Measurements from ENCODE around the gene VSIG2. TPM values are rescaled to one million over a fixed set of nuclear protein-coding genes. Genes with fewer than 3 reads are reported as not detected.

Gene VSIG2
- under 1 TPM in 1 of 2 experiments, not detected in 1; 0.22 TPM for total RNA-seq

GRCh38 chr11:124751741-124752470, at the start of gene VSIG2:
Gene VSIG2, minus strand, starts transcription at chr11:124752255. Its CDS starts 118 bp downstream, at chr11:124752137.
- CTCF ChIA-PET: interaction anchor here (0.5 to 1.9 kb wide), 7 partner anchors 11 to 263 kb away, joined by 3 to 8 read pairs (median 3); partner anchors contain the start of genes ESAM and NRGN
- H3K4me3 Mint-ChIP-seq: no peak within 1 kb of the TSS
- no peak within 1 kb of the TSS for H3K27ac Mint-ChIP-seq

GRCh38 chr11:124801014-124801413, 49.0 kb upstream of the VSIG2 start:
- DNase-seq: no peak

More at GRCh38 chr11:124751741-124752470, at the start of gene VSIG2:
- Mint-ChIP-seq H3K9me3 (no peaks in the 10 kb centered on the region), H3K27me3 (peaks cover 7% of the 10 kb centered on the region), H3K4me1 (peaks cover 33% of the 10 kb centered on the region), H3K36me3 (ENCODE audit: low read depth) (no peaks in the 10 kb centered on the region)
- no peak for DNase-seq
- POLR2A ChIA-PET: no interaction called here

GRCh38 chr11:124800226-124800929, 48.3 kb upstream of the VSIG2 start, which contains the start of gene MSANTD2:
Gene MSANTD2, minus strand, starts transcription at chr11:124800406. Its CDS starts 26 bp downstream, at chr11:124800380.
- ChIA-PET POLR2A (interaction anchor here (0.6 kb wide), 2 partner anchors 37 to 129 kb away, joined by 4 to 5 read pairs; no protein-coding TSS in a partner anchor), CTCF (interaction anchor here (0.8 to 2.7 kb wide), 6 partner anchors 10 to 76 kb away, joined by 3 to 12 read pairs (median 5); no protein-coding TSS in a partner anchor)
- no peaks in the 10 kb centered on the region for H3K36me3 Mint-ChIP-seq (ENCODE audit: low read depth)
- peaks cover 34% of the 10 kb centered on the region for H3K4me1 Mint-ChIP-seq
- H3K9me3 Mint-ChIP-seq: no peaks in the 10 kb centered on the region
- peak within 1 kb of the TSS; percentile 94 for H3K27ac Mint-ChIP-seq
- peak within 1 kb of the TSS; percentile 86 for H3K4me3 Mint-ChIP-seq
- H3K27me3 Mint-ChIP-seq: no peaks in the 10 kb centered on the region
- peak; percentile 76 for DNase-seq

More at GRCh38 chr11:124801014-124801413, 49.0 kb upstream of the VSIG2 start:
- H3K4me3 Mint-ChIP-seq: peak overlapping the region; percentile 72
- H3K27me3 Mint-ChIP-seq: no peaks in the 10 kb centered on the region
- H3K9me3 Mint-ChIP-seq: no peaks in the 10 kb centered on the region
- H3K27ac Mint-ChIP-seq: peak overlapping the region; percentile 92
- POLR2A ChIA-PET: no interaction called here
- CTCF ChIA-PET: interaction anchor here (0.7 to 2.7 kb wide), 6 partner anchors 11 to 55 kb away, joined by 3 to 12 read pairs (median 6); no protein-coding TSS in a partner anchor
- no peaks in the 10 kb centered on the region for H3K36me3 Mint-ChIP-seq (ENCODE audit: low read depth)
- peaks cover 34% of the 10 kb centered on the region for H3K4me1 Mint-ChIP-seq

GRCh38 chr11:124799348-124800225, 47.5 kb upstream of the VSIG2 start:
- no peaks in the 10 kb centered on the region for H3K36me3 Mint-ChIP-seq (ENCODE audit: low read depth)
- H3K4me1 Mint-ChIP-seq: peaks cover 34% of the 10 kb centered on the region
- ChIA-PET POLR2A (interaction anchor here (0.6 kb wide), 2 partner anchors 37 to 128 kb away, joined by 4 to 5 read pairs; no protein-coding TSS in a partner anchor), CTCF (interaction anchor here (0.8 to 2.7 kb wide), 9 partner anchors 9 to 131 kb away, joined by 3 to 12 read pairs (median 5); no protein-coding TSS in a partner anchor)
- H3K4me3 Mint-ChIP-seq: peak overlapping the region; percentile 86
- H3K9me3 Mint-ChIP-seq: no peaks in the 10 kb centered on the region
- no peaks in the 10 kb centered on the region for H3K27me3 Mint-ChIP-seq
- H3K27ac Mint-ChIP-seq: peak overlapping the region; percentile 94
- DNase-seq: peak; percentile 47

- Mint-ChIP-seq H3K27me3 (no peaks in the 10 kb centered on the region), H3K4me1 (peaks cover 37% of the 10 kb centered on the region), H3K4me3 (peak overlapping the region; percentile 86), H3K36me3 (ENCODE audit: low read depth) (no peaks in the 10 kb centered on the region), H3K27ac (peak overlapping the region; percentile 94), H3K9me3 (no peaks in the 10 kb centered on the region)
- DNase-seq: no peak
- CTCF ChIA-PET: interaction anchor here (0.9 to 1.6 kb wide), 9 partner anchors 14 to 130 kb away, joined by 3 to 7 read pairs (median 4); no protein-coding TSS in a partner anchor
- POLR2A ChIA-PET: no interaction called here
Observed at GRCh38 chr11:124798991-124799347, 46.9 kb upstream of the VSIG2 start.

- POLR2A ChIA-PET: no interaction called here
- Mint-ChIP-seq H3K27ac (no peak overlapping the region), H3K9me3 (no peaks in the 10 kb centered on the region), H3K4me3 (no peak overlapping the region), H3K27me3 (no peaks in the 10 kb centered on the region), H3K4me1 (peaks cover 46% of the 10 kb centered on the region), H3K36me3 (ENCODE audit: low read depth) (no peaks in the 10 kb centered on the region)
- no peak for DNase-seq
- CTCF ChIA-PET: interaction anchor here (1.1 kb wide), 1 partner anchor 127 kb away, joined by 5 read pairs; no protein-coding TSS in a partner anchor
Observed at GRCh38 chr11:124796312-124796711, 44.3 kb upstream of the VSIG2 start.

GRCh38 chr11:124793466-124794278, 41.6 kb upstream of the VSIG2 start:
- no peak overlapping the region for H3K4me3 Mint-ChIP-seq
- H3K4me1 Mint-ChIP-seq: peaks cover 45% of the 10 kb centered on the region
- CTCF ChIA-PET: interaction anchor here (0.7 to 2.7 kb wide), 12 partner anchors 11 to 177 kb away, joined by 3 to 10 read pairs (median 3); no protein-coding TSS in a partner anchor
- no peaks in the 10 kb centered on the region for H3K36me3 Mint-ChIP-seq (ENCODE audit: low read depth)
- POLR2A ChIA-PET: no interaction called here
- DNase-seq: peak; percentile 46
- H3K9me3 Mint-ChIP-seq: no peaks in the 10 kb centered on the region
- H3K27ac Mint-ChIP-seq: no peak overlapping the region
- H3K27me3 Mint-ChIP-seq: no peaks in the 10 kb centered on the region

- DNase-seq: no peak
- Mint-ChIP-seq H3K9me3 (no peaks in the 10 kb centered on the region), H3K36me3 (ENCODE audit: low read depth) (no peaks in the 10 kb centered on the region), H3K4me1 (peaks cover 35% of the 10 kb centered on the region), H3K27me3 (no peaks in the 10 kb centered on the region), H3K4me3 (no peak overlapping the region), H3K27ac (peak overlapping the region; percentile 60)
- ChIA-PET POLR2A (no interaction called here), CTCF (no interaction called here)
Observed at GRCh38 chr11:124791626-124792341, 39.7 kb upstream of the VSIG2 start.

GRCh38 chr11:124788521-124788920, 36.5 kb upstream of the VSIG2 start:
- ChIA-PET CTCF (interaction anchor here (1.5 kb wide), 1 partner anchor 42 kb away, joined by 4 read pairs; no protein-coding TSS in a partner anchor), POLR2A (no interaction called here)
- H3K36me3 Mint-ChIP-seq (ENCODE audit: low read depth): no peaks in the 10 kb centered on the region
- no peak overlapping the region for H3K4me3 Mint-ChIP-seq
- H3K27ac Mint-ChIP-seq: no peak overlapping the region
- H3K4me1 Mint-ChIP-seq: peaks cover 28% of the 10 kb centered on the region
- no peak for DNase-seq
- H3K9me3 Mint-ChIP-seq: no peaks in the 10 kb centered on the region
- H3K27me3 Mint-ChIP-seq: no peaks in the 10 kb centered on the region

- Mint-ChIP-seq H3K9me3 (no peaks in the 10 kb centered on the region), H3K36me3 (ENCODE audit: low read depth) (no peaks in the 10 kb centered on the region), H3K27ac (no peak overlapping the region), H3K4me1 (no peaks in the 10 kb centered on the region), H3K4me3 (no peak overlapping the region), H3K27me3 (no peaks in the 10 kb centered on the region)
- ChIA-PET POLR2A (no interaction called here), CTCF (no interaction called here)
- DNase-seq: no peak
Observed at GRCh38 chr11:124784051-124784450, 32.0 kb upstream of the VSIG2 start.

GRCh38 chr11:124783002-124783401, 30.9 kb upstream of the VSIG2 start:
- DNase-seq: no peak
- peaks cover 4% of the 10 kb centered on the region for H3K4me1 Mint-ChIP-seq
- POLR2A ChIA-PET: no interaction called here
- H3K36me3 Mint-ChIP-seq (ENCODE audit: low read depth): peaks cover 4% of the 10 kb centered on the region
- no peak overlapping the region for H3K27ac Mint-ChIP-seq
- no peaks in the 10 kb centered on the region for H3K9me3 Mint-ChIP-seq
- H3K27me3 Mint-ChIP-seq: no peaks in the 10 kb centered on the region
- CTCF ChIA-PET: interaction anchor here (0.7 to 2.4 kb wide), 3 partner anchors 10 to 36 kb away, joined by 3 to 8 read pairs (median 3); no protein-coding TSS in a partner anchor
- no peak overlapping the region for H3K4me3 Mint-ChIP-seq

All from activated CD4-positive, alpha-beta T cell treated with anti-CD3 and anti-CD28 coated beads, Interleukin-2, amount 10 ng/mL, durations not matched to agents 7 days and 5 days (primary cell).